Activated CD8-positive, alpha-beta T cell treated with anti-CD3 and anti-CD28 coated beads for 36 hours (primary cell): Measurements from ENCODE around the gene CGGBP1. TPM values are rescaled to one million over a fixed set of nuclear protein-coding genes. Genes with fewer than 3 reads are reported as not detected.
A peak's percentile ranks its signal among the peaks of the same experiment; 100 is the strongest.

ENCODE experiments used
- ATAC-seq: fragments of 200-7000 bp; cut with Tn5 transposase; one replicate; pipeline ENCODE4 v1.10.0; 2021; ENCODE audit warnings: mild to moderate bottlenecking, moderate library complexity
- CTCF ChIA-PET: fragments of 350-600 bp; sonication (Branson Sonifier 250); formaldehyde crosslinking; loops from one replicate; lab custom pipeline; 2021; ENCODE audit warnings: antibody characterized with exemption; lab: Charles Lee
- POLR2A ChIA-PET: fragments of 350-600 bp; sonication (Branson Sonifier 250); formaldehyde crosslinking; loops from one replicate; lab custom pipeline; 2021; ENCODE audit warnings: antibody characterized with exemption; lab: Charles Lee
- DNase-seq: peaks from one replicate; pipeline ENCODE4 v3.0.0-alpha.2; 2020
- H3K27ac Mint-ChIP-seq: one replicate; pipeline ENCODE4 v1.8.0; 2021; ENCODE audit warnings: mild to moderate bottlenecking, mixed read lengths
- H3K27me3 Mint-ChIP-seq: one replicate; pipeline ENCODE4 v1.8.0; 2021; ENCODE audit warnings: mixed read lengths
- H3K36me3 Mint-ChIP-seq: one replicate; pipeline ENCODE4 v1.8.0; 2021; ENCODE audit warnings: low read depth, mixed read lengths
- H3K4me1 Mint-ChIP-seq: one replicate; pipeline ENCODE4 v1.8.0; 2021; ENCODE audit warnings: low read depth, mixed read lengths
- H3K4me3 Mint-ChIP-seq: one replicate; pipeline ENCODE4 v1.8.0; 2021; ENCODE audit warnings: mild to moderate bottlenecking, moderate library complexity, mixed read lengths
- H3K9me3 Mint-ChIP-seq: one replicate; pipeline ENCODE4 v1.8.0; 2021; ENCODE audit warnings: mixed read lengths
- CTCF ChIP-seq: fragments of 200-600 bp; IDR thresholded peaks from one replicate; pipeline ENCODE4 v1.8.0; 2022; ENCODE audit warnings: antibody characterized with exemption, mild to moderate bottlenecking
- intact Hi-C: fragments of 100-400 bp; cut with micrococcal nuclease; formaldehyde crosslinking; loops from one replicate; pipeline ENCODE4 v1.10.0; 2022
- total RNA-seq, 2 experiments: library from RNA; stranded (reverse); gene quantifications; one replicate each; pipeline ENCODE4 v1.2.3, GENCODE V29; 2021

CGGBP1 gene
- total RNA-seq, 2 experiments from 2014 or later, result 69.2 to 74.6 TPM

GRCh38 chr3:88010810-88011209 lies 48.0 kb downstream of the CGGBP1 start:
- no peak for TF ChIP-seq CTCF
- intact Hi-C loops, result no loop called here
- no peak overlapping the region for H3K4me3 Mint-ChIP-seq
- ChIA-PET CTCF (interaction anchor here (0.7 to 1.6 kb wide), 2 partner anchors 10 to 102 kb away, joined by 3 to 4 read pairs; no protein-coding TSS in a partner anchor), POLR2A (no interaction called here)
- ATAC-seq, result no peak
- H3K9me3 Mint-ChIP-seq, result no peaks in the 10 kb centered on the region
- H3K27ac Mint-ChIP-seq, result no peak overlapping the region
- H3K4me1 Mint-ChIP-seq, result no peaks in the 10 kb centered on the region
- no peaks in the 10 kb centered on the region for H3K27me3 Mint-ChIP-seq
- DNase-seq, result no peak
- no peaks in the 10 kb centered on the region for H3K36me3 Mint-ChIP-seq

- H3K9me3 Mint-ChIP-seq, result no peaks in the 10 kb centered on the region
Observed at GRCh38 chr3:88009066-88009465, 49.7 kb downstream of the CGGBP1 start.

DNA sequence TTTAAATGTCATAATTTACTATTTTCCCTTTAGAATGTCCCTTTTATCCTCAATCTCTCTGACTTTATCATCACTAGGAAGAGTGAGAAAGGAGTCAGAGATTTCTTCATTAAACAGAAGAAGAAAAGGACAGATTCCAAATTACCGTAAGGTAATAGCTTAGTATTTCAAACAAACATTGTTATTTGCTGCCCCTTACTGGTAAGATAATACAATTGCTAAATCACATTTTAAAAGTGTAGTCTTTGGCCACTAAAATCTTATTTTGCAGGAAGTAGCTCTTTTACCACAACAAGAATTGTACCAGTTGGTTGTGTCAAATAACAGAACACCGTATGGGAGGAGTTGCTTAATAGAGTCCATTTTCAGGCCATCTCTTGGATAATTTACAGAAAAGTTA lies 53.7 kb downstream of the CGGBP1 start:
- Mint-ChIP-seq H3K4me1 (peaks cover 2% of the 10 kb centered on the region), H3K9me3 (no peaks in the 10 kb centered on the region), H3K4me3 (no peak overlapping the region), H3K27me3 (peaks cover 3% of the 10 kb centered on the region), H3K27ac (no peak overlapping the region), H3K36me3 (no peaks in the 10 kb centered on the region)
- no peak for DNase-seq
- ATAC-seq, result peak; percentile 53
- ChIA-PET POLR2A (no interaction called here), CTCF (interaction anchor here (0.7 to 2.0 kb wide), 11 partner anchors 11 to 707 kb away, joined by 3 to 10 read pairs (median 3); partner anchors contain the start of genes CGGBP1 and ZNF654)
- peak; percentile 16 for TF ChIP-seq CTCF
- intact Hi-C loops, result loop anchor here (2.0 to 10.0 kb wide), 2 partner anchors 110 to 234 kb away; no protein-coding TSS in a partner anchor

More at GRCh38 chr3:88009066-88009465, 49.7 kb downstream of the CGGBP1 start:
- no peak for TF ChIP-seq CTCF
- DNase-seq (no peak), ATAC-seq (no peak)
- Mint-ChIP-seq H3K27ac (no peak overlapping the region), H3K4me3 (no peak overlapping the region), H3K36me3 (no peaks in the 10 kb centered on the region), H3K27me3 (no peaks in the 10 kb centered on the region), H3K4me1 (no peaks in the 10 kb centered on the region)
- intact Hi-C loops, result loop anchor here (10.0 kb wide), 1 partner anchor 106 kb away; no protein-coding TSS in a partner anchor
- ChIA-PET POLR2A (no interaction called here), CTCF (no interaction called here)

DNA sequence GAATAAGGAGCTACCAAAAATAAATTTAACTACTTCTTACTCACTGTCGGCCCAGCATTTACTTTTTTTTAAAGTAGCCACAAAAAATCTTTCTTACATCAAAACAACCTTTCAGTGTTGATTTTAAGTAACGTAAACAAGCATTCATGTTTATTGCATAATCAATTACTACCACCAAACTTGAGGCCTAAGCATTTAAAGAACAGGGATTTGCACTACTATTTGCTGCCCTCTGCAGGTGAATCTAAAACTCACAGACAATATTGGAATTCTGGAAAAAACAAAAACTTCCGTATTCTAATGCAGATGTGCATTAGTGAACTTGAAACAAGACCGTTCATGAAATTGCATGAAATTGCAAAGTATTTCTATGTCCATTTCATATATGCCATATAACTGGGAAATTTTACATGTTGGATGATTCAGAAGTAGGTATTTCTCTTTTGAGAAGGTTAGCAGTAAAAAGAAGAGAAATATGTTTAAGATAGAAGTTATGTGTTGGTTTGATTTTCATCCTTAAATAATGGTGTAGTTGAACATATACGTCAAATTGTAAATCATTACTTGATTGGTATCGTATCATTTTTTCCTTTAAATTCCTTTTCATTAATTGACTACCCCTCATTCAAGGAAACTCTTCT lies 55.6 kb downstream of the CGGBP1 start:
- no peaks in the 10 kb centered on the region for H3K36me3 Mint-ChIP-seq
- H3K27me3 Mint-ChIP-seq, result peaks cover 3% of the 10 kb centered on the region
- H3K9me3 Mint-ChIP-seq, result no peaks in the 10 kb centered on the region
- DNase-seq (no peak), ATAC-seq (no peak)
- TF ChIP-seq CTCF, result peak; percentile 85
- H3K27ac Mint-ChIP-seq, result no peak overlapping the region
- ChIA-PET CTCF (interaction anchor here (0.6 to 1.0 kb wide), 10 partner anchors 10 to 652 kb away, joined by 3 to 10 read pairs (median 4); no protein-coding TSS in a partner anchor), POLR2A (no interaction called here)
- no peak overlapping the region for H3K4me3 Mint-ChIP-seq
- H3K4me1 Mint-ChIP-seq, result peaks cover 3% of the 10 kb centered on the region
- intact Hi-C loops, result loop anchor here (5.0 to 10.0 kb wide), 3 partner anchors 112 to 706 kb away; no protein-coding TSS in a partner anchor

DNA sequence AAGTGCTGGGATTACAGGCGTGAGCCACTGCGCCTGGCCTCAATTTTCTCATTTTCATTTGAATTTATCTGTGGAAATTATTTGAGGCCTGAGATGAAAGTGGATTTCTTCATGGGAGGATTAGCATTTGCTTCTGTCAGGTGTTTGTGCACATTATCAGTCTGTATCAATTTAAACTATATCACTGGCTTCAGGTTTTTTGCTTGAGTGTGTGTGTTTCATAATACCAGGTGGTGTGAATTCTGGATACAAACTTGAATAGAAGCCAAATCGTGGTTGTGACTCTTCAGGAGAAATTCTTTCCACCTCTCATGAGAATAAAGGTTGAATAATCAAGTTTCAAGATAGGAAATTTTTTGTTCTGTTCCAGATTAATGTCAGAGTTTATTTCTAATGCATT lies 56.4 kb downstream of the CGGBP1 start:
- Mint-ChIP-seq H3K4me1 (peaks cover 9% of the 10 kb centered on the region), H3K36me3 (no peaks in the 10 kb centered on the region), H3K9me3 (no peaks in the 10 kb centered on the region), H3K27ac (no peak overlapping the region), H3K27me3 (peaks cover 3% of the 10 kb centered on the region), H3K4me3 (no peak overlapping the region)
- no peak for DNase-seq
- intact Hi-C loops, result loop anchor here (5.0 to 10.0 kb wide), 3 partner anchors 112 to 705 kb away; no protein-coding TSS in a partner anchor
- TF ChIP-seq CTCF, result no peak
- ATAC-seq, result no peak
- ChIA-PET CTCF (interaction anchor here (0.6 to 1.6 kb wide), 12 partner anchors 11 to 652 kb away, joined by 3 to 10 read pairs (median 4); no protein-coding TSS in a partner anchor), POLR2A (no interaction called here)
